GM19328 (cell line): Measurements from ENCODE around the gene IGLON5.

Experiments
- ATAC-seq: cut with Tn5 transposase; IDR thresholded peaks from one replicate; pipeline ENCODE4 v1.9.1; 2021; ENCODE audit warnings: mild to moderate bottlenecking, moderate library complexity; ENCODE audit not compliant: unreplicated experiment

Gene IGLON5

DNA sequence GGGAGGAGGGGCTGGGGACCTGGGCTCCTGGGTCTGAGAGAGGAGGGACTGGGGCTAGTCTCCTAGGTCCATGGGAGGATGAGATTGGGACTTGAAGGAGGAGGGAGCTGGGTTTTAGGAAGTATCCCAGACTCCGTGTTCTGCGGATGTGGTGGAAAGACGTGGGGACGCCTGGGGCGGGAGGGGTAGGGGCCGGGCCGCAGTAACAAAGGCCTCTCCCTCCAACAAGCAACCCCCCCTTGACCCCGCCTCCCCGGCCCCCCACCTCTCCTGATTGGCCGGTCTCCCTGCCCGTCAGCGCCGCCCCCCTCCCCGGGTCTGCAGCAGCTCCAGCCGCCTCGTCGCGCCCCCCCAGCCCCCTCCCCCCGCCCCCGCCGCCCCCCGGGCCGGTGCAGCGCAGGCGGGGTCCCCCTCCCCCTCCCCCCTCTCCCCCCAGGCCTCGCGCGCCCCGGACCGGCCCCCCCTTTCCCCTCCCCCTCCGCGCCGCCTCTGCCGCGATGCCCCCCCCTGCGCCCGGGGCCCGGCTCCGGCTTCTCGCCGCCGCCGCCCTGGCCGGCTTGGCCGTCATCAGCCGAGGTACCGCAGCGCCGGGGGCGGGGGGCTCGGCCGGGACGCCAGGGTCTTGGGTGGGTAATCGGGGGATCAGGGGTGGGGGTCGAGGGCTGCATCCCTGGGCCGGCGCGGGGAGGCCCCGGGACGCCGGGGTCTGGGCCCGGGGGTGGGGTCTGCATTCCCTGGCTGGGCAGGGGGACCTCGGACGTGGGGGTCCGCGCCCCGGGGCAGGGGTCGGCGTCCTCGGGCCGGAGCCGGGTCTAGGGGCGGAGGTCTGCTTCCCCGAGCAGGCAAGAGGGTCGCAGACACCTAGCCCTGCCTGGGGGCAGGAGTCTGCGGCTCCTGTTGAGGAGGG lies at the start of gene IGLON5:
Gene IGLON5, plus strand, starts transcription at position 294 of the 907 bp plus-strand sequence. Its CDS starts 204 bp downstream, at position 498.
- ATAC-seq: no peak

DNA sequence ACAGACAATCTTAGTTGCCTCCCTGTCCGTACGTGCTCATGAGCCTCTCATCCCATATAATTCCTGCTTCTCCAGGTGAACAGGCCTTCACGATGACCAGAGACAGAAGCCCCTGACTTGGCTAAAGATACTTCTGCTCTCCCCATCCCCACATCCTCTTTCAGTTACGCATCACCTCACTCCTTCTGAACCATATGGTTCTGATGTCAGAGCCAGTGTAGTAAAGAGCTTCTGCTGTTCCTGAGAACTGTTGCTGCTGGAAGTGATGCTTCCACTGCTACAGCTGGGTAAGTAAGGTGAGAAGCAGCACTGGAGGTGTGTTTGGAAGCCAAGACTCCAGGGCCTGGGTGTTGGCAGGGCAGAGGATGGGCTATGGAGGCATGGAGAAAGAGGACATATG lies 47.6 kb upstream of the IGLON5 start:
- no peak for ATAC-seq

DNA sequence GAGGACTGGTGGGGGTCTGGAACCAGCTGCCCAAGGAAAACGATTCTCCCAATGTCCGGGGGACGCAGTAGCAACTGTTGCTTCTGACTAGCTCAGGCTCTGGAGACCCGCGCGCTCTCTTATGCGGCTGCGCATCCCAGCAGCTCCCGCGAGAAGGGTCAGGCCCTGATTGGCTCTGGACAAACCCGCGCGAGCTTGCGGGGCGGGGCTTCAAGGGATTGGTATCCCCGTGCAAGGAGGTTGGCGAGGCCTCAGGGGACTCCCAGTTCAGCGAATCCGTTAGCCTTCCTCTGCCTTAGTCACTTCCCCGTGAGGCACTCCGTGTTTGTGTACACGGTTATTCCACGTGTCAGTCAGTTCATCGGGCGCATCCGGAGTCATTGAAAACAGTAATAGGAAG lies 40.4 kb upstream of the IGLON5 start:
- ATAC-seq: no peak

DNA sequence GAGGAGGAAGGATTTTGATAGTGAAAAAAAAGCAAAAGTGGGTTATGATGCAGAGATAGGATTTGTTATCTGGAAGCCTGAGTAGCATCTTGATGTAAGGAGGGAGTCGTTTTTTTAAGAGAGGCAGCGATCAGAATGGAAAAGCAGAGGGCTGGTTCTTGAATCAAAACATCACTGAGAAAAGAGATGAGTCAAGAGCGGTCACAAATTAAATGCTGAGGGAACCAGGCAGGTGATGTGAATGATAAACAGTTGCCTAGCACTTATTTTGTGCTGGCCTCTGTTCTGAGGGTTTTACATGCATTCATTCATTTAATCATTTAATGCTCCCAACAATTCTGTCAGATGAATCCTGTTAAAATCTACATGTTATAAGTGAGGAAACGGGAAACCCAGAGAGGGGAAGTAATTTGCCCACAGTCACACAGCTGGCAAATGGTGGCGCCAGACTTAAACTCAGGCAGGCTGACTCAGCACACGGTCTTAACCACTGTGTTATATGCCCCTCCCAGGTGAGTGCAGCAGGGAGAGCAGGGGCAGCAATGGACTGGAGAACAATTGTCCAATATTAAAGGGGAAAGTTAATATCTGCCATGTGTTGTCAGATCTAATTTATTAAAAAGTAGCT lies 39.1 kb upstream of the IGLON5 start:
- no peak for ATAC-seq

DNA sequence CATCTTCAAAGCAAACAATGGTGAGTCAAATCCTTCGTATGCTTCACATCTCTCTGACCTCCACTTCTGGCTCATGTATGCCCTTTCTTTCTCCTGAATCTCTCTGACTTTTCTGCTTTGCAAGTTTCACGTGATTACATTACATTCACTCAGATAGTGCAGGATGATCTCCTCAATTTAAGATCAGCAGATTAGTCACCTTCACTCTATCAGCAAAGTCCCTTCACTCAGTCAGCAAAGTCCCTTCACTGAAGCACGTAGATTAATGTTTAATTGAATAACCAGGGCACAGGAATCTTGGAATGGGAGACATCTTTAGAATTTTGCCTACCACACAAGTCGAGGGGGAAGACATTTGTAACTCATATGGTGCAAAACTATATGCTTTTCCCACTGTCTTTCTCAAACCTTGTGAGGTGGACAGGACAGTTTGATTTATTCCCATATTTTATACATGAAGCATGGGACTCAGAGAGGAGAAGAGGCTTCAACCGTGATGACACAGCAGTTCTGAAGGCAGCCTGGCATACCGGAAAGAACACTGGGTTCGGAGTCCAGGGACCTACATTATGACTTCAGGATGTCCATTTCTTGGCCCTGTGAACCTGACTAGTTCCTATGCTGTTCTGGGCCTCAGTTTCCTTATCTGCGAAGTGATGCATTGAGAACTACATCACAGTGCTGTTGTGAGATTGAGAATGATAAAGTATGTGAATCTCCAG lies 37.2 kb upstream of the IGLON5 start:
- no peak for ATAC-seq

DNA sequence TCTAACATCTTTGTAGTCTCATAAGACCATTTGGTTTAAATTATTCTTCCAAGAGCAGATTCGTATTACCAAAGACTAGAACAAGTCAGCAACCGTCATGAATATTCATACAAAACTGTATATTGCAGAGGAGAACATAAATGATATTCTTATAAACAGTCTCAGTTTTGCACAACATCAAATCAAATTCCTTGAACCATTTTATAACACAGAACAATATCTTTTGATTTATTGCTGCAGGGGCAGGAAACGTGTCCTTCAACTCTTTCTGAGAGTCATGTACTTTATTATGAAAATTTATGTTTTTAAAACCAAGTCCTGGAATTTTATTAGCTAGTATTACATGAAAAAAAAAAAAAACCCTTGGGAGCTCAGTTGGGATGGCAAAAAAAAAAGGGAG lies 34.3 kb upstream of the IGLON5 start:
- ATAC-seq: no peak

DNA sequence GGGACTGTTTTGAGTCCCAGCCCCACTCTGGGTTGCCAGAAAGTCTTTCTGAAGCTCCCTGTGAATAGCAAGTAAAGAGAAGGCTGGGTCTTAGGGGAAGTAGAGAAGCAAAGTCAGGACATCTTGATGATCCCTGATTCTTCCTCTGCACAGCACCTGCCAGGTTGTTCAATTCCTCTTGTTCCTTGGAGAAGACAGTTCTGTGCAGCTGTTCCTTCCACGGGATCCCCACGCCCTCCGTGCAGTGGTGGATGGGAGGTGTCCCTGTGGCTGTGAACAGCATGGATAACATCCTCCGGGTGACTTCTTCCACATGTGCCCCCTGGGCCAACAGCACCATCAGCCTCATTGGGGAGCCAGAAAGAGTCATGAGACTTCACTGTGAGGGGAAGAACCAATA lies 29.1 kb upstream of the IGLON5 start:
- ATAC-seq: no peak

DNA sequence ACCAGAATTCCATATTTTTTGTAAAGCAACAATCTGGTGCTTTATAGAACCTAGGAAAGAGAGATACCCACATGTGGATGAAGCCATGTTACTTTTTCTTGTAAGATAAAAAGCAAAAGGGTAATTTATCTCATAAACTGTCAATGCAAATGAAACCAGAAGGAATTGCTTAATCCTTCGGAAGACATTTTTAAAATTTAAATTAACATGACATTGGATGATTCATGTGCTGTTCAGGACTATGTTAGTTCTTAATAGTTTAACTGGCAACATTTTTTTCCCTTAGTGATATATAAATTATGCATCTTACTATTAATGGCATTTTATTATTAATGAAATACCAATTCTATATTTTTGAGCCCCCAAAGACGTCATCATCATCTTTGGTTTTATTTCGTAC lies 25.8 kb upstream of the IGLON5 start:
- ATAC-seq: no peak

DNA sequence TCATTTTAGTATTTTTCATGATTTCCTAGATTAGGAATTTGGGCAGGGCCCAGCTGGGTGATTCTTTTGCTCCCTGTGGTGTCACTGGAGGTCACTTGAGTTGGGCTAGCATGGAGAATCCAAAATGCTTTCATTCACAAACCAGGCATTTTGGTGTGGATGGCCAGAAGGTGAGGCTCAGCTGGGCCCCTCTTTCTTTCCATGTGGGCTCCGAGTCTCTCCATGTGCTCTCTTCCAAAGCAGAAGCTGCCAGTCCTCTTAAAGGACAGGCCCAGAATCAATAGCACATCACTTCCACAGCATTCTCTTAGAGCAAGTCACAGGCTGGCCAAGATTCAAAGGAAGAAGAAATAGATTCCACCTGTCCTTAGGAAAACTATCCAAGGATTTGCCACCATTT lies 21.8 kb upstream of the IGLON5 start:
- ATAC-seq: no peak

DNA sequence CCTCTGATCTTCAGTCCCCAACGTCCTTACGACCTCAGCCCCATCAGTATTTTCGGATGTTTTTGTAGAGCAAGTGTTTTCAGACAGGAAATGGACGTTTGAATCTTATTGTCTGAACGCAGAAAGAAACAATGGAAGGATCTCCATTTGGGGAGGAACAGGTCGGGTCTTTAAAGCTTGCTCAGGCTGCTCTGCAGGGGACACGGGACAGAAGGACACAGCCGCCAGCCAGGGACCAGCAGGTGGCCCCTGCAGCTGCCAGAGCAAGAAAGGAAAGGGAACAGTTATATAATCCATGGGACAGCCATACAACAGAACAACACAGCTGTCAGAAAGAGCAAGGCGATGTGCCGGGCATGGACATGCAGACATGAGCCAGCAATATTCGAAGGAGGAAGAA lies 18.5 kb upstream of the IGLON5 start:
- no peak for ATAC-seq

DNA sequence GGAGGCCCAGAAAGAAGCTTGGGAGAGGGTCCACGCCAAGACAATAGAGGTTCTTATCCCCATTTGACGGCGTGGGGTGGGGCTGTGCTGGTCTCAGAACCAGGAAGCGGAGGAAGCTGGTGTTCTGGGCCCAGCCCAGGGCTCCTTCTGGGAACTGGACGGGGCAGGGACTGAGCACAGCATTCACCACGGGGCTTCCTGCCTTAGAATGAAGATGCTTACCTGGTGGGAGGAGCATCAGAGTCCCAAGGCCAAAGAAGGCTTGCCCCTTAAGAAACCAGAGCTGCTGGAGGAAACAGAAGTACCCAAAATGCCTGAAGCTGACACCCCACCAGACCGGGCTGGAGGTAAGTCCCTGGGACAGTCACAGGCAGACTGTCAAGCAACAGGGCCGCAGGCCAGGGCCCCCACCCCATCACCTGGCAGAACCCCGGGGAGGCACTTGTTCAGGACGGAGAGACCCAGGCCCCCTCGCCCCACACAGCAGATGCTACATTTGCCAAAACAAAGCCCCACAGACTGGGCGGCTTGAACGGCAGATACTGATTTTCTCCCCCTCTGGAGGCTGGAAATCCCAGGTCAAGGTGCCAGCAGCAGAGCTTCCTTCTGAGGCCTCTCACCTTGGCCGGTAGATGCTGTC lies 17.8 kb upstream of the IGLON5 start:
- ATAC-seq: no peak

DNA sequence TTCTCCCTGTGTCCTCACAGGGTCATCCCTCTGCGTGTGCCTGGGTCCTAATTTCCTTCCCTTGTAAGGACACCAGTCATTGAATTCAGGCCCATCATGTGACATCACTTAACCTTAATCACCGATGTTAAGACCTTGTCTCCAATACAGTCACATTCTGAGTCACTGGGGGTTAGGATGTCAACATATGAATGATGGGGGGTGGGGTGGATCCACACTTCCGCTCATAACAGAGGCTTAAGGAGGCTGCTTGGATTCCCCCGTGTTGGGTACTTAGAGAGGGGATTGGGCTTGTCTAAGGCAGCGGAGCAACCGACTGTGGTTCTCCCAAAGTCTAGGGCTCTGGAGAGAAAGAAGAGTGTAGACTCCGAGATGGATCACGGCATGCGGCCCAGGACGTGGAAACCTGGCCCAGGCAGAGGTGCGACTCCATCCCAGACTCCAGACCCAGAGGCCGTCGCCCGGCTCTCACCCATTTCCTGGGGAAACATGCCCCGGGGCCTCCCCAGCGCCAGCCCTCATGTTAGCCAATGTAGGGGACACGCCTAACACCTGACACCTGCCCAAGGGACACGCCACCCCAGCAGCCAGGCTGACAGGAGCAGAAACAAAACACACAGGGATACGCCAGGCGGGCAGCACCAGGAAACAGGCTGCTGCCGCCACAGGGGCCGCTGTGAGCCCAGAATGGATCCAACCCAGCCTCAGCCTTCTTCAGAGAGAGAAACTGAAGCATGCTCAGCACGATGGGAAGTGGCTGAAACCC lies 17.1 kb upstream of the IGLON5 start:
- ATAC-seq: no peak

DNA sequence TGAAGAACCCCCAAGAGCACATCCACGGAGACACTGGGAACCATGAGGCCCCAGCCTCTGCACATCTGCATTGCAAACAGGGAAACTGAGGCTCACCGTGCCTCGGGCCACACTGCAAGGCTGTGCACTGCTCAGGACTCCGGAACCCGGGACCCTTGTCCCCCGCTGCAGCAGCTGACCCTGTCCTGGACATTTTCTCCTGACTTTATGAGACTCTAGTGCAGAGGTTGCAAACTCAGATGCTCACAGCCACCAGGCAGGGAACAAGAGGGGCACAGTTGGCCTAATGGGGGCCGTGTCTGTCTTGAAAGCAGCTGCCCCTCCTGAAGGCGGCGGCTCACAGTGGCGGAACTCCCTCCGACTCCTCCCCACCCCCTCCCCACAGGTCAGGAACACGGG lies 16.5 kb upstream of the IGLON5 start:
- no peak for ATAC-seq

DNA sequence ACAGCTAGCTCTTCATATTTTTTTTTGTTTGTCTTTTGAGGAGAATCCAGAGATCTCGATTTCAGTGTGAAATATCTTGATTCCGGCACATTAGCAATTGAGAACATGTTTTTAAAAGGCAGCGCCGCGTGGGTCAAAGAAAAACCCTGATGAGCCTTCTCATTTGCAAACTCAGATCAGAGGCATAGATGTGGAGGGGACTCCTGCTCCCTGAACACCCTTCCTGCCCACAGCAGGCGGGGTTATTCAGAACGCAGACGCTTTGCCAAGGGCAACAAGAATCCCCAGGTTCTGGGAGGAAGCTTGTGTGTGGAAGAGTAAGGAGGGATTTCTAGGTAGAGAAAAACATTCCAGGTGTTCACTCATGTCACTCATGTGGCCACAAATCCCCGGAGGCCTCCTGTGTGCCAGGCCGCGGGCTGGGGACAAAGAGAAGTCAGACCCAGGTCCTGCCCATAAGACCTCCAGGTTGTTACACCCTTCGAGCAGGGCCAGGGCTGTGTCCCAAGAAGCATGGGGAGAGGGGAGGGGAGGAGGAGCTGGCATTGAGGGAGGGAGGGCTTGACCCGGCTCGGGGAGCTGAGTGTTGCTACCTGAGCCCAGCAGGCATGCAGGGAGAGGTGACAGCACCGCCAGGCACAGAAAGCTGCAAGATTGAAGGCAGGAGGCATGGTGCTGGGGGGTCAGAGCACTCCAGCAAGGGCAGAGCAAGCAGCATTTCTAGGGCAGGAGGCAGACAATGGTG lies 15.9 kb upstream of the IGLON5 start:
- ATAC-seq: no peak

DNA sequence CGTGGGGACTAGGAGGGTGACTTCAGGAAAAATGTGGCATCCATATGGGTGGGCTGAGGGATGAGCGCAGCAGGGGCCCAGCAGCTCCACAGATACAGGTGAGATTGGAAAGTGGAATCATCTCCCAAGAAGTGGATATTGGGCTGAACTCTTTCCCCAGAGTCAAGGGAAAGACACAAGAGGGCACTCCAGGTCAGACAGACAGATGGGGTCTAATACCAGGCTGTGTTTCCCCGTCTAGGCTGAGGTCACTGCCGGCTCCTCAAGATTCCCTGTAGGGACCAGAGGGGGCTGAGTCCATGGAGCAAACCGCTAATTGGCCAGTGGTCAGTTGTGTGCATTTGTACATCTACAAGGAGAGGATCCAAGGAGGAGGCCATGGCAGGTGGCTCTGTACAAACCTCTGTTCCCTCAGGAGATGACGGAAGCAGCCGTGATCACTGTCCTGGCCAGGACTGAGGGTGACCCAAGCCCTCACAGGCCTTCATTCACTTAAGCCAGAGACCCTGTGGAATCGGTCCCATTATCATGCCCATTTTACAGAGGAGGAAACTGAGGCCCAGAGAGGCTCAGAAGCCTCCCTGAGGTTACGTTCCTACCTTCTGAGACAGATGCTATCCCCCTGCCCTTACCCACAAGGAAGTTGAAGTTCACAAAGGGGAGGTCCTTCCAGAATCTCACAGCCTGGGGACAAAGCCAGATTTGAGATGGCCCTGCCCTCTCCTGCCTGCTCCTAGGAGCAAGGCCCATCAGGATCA lies 14.9 kb upstream of the IGLON5 start:
- ATAC-seq: no peak

DNA sequence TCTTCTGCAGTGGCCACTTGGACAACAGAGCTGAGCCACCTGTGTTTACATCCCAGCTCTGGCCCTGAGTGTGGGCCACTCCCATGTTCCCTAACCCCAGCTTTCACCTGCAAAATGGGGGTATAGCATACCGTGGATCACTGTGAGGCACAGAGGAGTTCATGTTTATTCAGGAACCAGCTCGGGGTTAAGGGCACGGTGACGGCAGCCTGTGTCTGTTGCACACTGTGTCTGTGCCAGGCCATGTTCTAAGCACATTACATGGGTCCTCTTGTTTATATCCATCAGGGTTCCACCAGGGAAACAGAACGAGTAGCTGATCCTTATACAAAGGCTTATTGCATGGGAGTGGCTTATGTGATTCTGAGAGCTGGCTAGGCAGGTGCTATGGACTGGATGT lies 14.0 kb upstream of the IGLON5 start:
- ATAC-seq: no peak

DNA sequence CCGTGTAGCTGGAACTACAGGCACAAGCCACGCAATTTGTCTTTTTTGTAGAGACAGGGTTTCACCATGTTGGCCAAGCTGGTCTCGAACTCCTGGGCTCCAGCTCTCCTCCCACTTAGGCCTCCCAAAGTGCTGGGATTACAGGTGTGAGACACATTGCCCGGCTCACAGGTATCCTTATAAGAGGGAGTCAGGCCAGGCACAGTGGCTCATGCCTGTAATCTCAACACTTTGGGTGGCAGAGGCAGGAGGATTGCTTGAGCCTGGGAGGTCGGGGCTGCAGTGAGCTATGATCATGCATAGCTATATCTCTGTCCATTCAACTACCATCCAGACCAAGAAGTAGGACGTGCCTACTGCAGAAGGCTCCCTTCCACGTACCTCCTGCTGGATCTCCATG lies 10.2 kb upstream of the IGLON5 start:
- no peak for ATAC-seq

DNA sequence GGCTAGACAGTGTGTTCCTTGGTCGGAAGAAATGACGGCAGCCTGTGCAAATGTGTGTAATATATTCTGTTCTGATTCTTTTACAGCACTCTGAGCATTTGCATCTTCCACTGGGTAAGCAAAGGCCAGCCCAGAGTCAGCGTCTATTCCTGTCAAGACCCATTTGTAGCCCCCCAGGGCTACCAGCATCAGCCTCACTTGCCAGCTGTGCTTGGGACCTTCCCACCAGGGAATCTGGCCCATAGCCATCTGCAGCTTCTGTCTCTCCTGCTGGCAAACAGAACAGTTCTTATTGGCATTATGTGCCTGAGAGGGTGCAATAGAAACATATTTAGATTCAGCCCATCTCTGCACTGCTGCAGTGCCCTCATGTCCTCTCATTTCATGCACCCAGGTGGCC lies 6.0 kb upstream of the IGLON5 start:
- no peak for ATAC-seq

DNA sequence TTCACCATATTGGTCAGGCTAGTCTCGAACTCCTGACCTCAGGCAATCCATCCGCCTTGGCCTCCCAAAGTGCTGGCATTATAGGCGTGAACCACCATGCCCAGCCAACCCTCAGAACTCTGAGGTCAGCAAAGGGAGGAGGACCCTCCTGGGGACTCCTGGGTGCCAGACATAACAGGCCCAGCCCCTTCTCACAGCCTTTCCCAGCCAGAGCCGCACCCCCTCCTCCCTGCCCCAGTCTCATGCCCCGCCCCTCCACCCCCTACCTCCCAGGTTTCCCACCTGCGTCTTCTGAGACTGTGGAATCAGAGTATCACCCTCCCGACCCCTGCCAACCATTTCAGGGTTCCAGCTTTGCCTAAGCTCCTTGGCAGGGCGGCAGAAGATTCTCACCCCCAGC lies 5.2 kb downstream of the IGLON5 start:
- no peak for ATAC-seq
